AG04450 (cell line): ENCODE data around the gene UROC1. TPM values are rescaled to one million over a fixed set of nuclear protein-coding genes. Genes with fewer than 3 reads are reported as not detected.

ENCODE experiments used
- CTCF ChIA-PET: fragments of 300-600, 350-600 bp; formaldehyde crosslinking; extraction: SDS; loops from one replicate; lab custom pipeline; 2022; ENCODE audit warnings: antibody characterized with exemption, inconsistent platforms; lab: Charles Lee
- POLR2A ChIA-PET: fragments of 350-600 bp; formaldehyde crosslinking; extraction: SDS; loops from one replicate; lab custom pipeline; 2021; ENCODE audit warnings: antibody characterized with exemption, inconsistent platforms; lab: Yijun Ruan, JAX
- DNase-seq: peaks from one replicate; pipeline ENCODE4 v3.0.0-alpha.2; 2011; ENCODE audit warnings: low read depth, low spot score
- H3K27ac ChIP-seq: one replicate; pipeline ENCODE4 v1.5.1; 2012; ENCODE audit warnings: low read depth, low read length, control low read depth
- H3K27me3 ChIP-seq: one replicate; pipeline ENCODE4 v1.6.0; 2012; ENCODE audit warnings: low read length; ENCODE audit not compliant: control insufficient read depth, insufficient read depth
- H3K4me3 ChIP-seq: 2 replicates; pipeline ENCODE4 v1.5.1; 2011; ENCODE audit warnings: mild to moderate bottlenecking, low read depth, low read length, control low read depth
- H3K9me3 ChIP-seq: 2 replicates; pipeline ENCODE4 v1.5.1; 2012; ENCODE audit warnings: low read length; ENCODE audit not compliant: control insufficient read depth, insufficient read depth
- polyA plus RNA-seq: library from polyadenylated mRNA; depleted of rRNA; stranded (reverse); fragments of >200 nt; gene quantifications from 2 replicates; pipeline ENCODE4 v1.2.3, GENCODE V29; 2011
- TF ChIP-seq, protein P1 (sequence below): IDR thresholded peaks from 2 replicates; pipeline ENCODE4 v1.5.1; 2011; ENCODE audit warnings: low read depth, low read length, control low read depth, inconsistent platforms

The UROC1 gene
- polyA plus RNA-seq, 1 experiment = not detected

DNA sequence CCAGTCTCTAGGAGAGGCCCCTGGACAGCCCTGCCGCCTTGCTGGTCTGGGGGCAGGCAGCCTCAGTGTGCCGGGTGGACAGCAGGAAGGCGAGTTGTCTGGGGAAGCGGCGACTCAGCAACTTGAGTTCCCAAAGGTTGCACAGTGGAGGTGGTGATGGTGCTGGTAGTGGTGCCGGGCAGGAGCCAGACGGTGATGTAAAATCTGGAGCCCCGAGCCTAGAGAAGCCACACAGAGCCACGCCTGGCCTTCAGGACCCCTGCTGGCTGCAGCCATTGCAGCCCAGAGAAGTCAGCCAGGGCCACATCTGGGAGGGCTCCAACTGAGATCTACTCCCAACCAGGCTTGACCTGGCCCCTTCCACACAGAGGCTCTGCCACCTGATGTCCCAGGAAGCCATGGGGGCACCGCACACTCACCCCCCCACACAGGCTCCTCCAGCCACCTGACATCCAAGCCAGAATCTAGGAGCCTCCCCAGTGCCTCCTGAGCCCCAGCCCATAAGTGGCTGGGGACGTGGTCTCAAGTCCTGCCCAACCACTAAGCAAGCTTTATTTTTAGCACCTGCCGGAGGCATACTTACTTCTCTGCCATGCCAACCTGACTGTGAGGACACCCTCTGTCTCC is 32.4 kb upstream of the UROC1 start:
- ChIA-PET POLR2A (no interaction called here), CTCF (interaction anchor here (0.9 kb wide), 1 partner anchor 906 kb away, joined by 3 read pairs; no protein-coding TSS in a partner anchor)
- DNase-seq = no peak
- H3K4me3 ChIP-seq = no peak overlapping the region
- TF ChIP-seq, protein P1, sequence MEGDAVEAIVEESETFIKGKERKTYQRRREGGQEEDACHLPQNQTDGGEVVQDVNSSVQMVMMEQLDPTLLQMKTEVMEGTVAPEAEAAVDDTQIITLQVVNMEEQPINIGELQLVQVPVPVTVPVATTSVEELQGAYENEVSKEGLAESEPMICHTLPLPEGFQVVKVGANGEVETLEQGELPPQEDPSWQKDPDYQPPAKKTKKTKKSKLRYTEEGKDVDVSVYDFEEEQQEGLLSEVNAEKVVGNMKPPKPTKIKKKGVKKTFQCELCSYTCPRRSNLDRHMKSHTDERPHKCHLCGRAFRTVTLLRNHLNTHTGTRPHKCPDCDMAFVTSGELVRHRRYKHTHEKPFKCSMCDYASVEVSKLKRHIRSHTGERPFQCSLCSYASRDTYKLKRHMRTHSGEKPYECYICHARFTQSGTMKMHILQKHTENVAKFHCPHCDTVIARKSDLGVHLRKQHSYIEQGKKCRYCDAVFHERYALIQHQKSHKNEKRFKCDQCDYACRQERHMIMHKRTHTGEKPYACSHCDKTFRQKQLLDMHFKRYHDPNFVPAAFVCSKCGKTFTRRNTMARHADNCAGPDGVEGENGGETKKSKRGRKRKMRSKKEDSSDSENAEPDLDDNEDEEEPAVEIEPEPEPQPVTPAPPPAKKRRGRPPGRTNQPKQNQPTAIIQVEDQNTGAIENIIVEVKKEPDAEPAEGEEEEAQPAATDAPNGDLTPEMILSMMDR = no peak
- H3K9me3 ChIP-seq = no peaks in the 10 kb centered on the region
- peaks cover 33% of the 10 kb centered on the region for H3K27me3 ChIP-seq
- H3K27ac ChIP-seq = no peak overlapping the region

DNA sequence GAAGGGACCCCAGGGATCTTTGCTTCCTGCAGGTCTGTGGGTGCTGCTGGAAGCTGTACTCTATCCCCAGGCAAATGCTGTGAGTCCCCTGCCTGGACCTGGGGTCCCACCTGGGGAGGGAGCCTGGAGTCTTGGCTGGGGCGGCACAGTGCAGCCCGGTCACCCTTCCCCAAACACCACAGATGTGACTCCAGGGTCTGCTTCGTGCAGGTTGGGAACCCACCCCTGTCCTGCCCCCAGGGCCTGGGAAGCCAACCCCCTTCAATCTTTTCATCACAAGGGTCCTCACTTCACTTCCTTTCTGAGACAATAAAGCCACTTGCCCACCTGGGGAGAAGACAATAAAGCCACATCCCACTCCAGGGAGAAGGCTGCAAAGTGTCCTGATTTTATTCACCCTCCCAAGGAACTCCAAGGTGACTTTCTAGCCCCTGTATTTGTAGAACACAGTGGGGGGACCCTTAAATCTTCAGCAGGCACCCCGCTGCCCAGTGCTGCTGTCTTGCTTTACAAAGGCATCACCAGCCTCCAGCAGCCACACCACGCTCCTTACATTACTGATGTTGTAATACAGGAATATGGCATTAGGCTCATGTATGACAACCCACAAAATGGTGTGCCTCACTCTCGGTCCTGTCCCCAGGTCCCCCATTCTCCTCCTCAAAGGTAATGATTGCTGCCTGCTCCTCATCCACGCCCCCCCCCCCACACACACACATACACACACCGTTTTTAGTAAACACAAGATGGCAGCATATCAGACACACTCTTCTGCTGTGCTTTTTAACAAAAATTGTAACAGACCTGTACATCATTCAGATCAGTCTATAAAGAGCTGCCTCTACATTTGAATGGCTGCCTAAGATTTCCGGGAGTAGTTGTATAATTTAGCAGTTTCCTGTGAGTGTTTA is 31.2 kb upstream of the UROC1 start:
- Histone ChIP-seq H3K27me3 (peaks cover 36% of the 10 kb centered on the region), H3K9me3 (no peaks in the 10 kb centered on the region), H3K27ac (no peak overlapping the region), H3K4me3 (no peak overlapping the region)
- no peak for DNase-seq
- TF ChIP-seq, protein P1 = no peak
- ChIA-PET POLR2A (no interaction called here), CTCF (interaction anchor here (0.9 kb wide), 1 partner anchor 907 kb away, joined by 3 read pairs; no protein-coding TSS in a partner anchor)

DNA sequence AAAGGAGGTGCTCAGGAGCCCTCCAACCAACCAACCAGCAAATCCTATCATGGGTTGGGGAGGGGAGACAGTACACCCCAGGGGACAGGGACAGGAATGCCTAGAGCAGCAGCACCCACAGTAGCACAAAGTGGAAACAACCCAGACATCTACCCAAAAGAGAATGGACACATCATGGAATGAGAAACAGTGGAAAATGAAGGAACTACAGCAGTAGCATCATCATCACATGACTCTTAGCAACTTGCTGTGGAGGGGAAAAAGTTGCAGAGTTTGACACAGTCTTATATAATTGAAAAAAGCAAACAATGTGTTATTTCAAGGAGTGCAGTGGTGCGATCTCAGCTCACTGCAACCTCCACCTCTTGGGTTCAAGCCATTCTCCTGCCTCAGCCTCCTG is 30.1 kb upstream of the UROC1 start:
- POLR2A ChIA-PET = no interaction called here
- Histone ChIP-seq H3K27me3 (peaks cover 37% of the 10 kb centered on the region), H3K4me3 (no peak overlapping the region), H3K27ac (no peak overlapping the region), H3K9me3 (peaks cover 3% of the 10 kb centered on the region; the same call in 1 of the 2 replicates)
- TF ChIP-seq, protein P1 = no peak
- DNase-seq = no peak
- CTCF ChIA-PET = no interaction called here

DNA sequence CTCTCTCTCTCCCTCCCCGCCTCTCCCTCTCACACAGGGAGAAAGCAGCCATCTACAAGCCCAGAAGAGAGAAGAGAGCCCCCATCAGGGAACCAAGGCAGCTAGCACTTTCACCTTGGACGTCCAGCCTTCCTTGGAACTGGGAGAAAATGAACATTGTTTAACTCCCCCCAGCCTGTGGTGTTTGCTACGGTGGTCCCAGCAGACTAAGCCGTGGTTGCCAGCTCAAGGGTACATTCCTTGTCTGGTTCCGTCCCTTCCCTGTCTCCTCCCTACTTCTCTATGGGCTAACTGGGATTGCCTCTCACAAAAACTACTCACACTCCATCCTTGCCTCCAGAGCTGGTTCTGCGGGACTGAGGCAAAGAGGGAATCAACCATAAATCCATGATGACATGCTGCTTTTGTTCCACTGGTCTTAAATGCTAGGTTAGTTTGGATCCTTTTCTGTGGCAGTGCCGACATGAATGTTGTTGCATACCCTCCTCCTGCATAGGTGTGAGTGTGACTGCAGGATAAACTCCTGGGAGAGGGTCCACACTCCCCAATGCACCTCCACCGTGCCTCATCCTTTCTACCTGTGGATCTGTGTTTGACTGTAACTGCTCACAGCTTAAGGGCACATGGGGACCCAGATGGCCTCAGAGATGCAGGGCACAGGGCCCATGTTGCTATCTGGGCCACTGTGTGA is 29.1 kb upstream of the UROC1 start:
- POLR2A ChIA-PET = no interaction called here
- TF ChIP-seq, protein P1 = no peak
- CTCF ChIA-PET = no interaction called here
- Histone ChIP-seq H3K27me3 (peaks cover 40% of the 10 kb centered on the region), H3K4me3 (no peak overlapping the region), H3K9me3 (peaks cover 10% of the 10 kb centered on the region; the same call in 1 of the 2 replicates), H3K27ac (no peak overlapping the region)
- no peak for DNase-seq
